ENCODE results near the gene SLC35E1.

DNA sequence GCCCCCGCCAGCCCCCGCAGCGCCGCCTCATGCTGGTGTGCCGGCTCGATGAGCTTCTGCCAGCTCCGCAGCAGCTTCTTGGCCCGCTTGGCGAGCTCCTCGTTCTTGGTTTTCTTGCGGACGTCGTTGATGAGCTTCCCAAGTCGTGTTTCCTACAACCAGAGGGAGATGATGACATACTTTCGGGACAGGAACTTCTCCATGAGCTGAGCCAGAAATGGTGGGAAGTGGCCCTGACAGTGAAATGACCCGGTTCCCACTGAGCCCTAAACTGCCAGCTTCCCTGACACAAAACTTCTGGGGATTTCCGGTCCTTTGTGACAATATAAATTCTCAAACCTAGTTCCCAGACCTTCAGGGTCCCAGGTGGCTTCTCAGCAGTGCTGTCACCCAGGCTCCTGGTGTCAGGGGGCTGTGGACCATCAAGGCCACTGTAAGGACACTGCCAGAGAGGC, 5.3 kb upstream of the SLC35E1 start:
- TF ChIP-seq, protein P1, sequence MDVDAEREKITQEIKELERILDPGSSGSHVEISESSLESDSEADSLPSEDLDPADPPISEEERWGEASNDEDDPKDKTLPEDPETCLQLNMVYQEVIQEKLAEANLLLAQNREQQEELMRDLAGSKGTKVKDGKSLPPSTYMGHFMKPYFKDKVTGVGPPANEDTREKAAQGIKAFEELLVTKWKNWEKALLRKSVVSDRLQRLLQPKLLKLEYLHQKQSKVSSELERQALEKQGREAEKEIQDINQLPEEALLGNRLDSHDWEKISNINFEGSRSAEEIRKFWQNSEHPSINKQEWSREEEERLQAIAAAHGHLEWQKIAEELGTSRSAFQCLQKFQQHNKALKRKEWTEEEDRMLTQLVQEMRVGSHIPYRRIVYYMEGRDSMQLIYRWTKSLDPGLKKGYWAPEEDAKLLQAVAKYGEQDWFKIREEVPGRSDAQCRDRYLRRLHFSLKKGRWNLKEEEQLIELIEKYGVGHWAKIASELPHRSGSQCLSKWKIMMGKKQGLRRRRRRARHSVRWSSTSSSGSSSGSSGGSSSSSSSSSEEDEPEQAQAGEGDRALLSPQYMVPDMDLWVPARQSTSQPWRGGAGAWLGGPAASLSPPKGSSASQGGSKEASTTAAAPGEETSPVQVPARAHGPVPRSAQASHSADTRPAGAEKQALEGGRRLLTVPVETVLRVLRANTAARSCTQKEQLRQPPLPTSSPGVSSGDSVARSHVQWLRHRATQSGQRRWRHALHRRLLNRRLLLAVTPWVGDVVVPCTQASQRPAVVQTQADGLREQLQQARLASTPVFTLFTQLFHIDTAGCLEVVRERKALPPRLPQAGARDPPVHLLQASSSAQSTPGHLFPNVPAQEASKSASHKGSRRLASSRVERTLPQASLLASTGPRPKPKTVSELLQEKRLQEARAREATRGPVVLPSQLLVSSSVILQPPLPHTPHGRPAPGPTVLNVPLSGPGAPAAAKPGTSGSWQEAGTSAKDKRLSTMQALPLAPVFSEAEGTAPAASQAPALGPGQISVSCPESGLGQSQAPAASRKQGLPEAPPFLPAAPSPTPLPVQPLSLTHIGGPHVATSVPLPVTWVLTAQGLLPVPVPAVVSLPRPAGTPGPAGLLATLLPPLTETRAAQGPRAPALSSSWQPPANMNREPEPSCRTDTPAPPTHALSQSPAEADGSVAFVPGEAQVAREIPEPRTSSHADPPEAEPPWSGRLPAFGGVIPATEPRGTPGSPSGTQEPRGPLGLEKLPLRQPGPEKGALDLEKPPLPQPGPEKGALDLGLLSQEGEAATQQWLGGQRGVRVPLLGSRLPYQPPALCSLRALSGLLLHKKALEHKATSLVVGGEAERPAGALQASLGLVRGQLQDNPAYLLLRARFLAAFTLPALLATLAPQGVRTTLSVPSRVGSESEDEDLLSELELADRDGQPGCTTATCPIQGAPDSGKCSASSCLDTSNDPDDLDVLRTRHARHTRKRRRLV (CRISPR knock-in tag; IDR thresholded peaks at IDR 0.05) = no peak
- no peak for TF ChIP-seq SRSF4 (IDR thresholded peaks at IDR 0.05; ENCODE audit: low read depth, low read length, poor library complexity, severe bottlenecking)
- TF ChIP-seq, protein P2, sequence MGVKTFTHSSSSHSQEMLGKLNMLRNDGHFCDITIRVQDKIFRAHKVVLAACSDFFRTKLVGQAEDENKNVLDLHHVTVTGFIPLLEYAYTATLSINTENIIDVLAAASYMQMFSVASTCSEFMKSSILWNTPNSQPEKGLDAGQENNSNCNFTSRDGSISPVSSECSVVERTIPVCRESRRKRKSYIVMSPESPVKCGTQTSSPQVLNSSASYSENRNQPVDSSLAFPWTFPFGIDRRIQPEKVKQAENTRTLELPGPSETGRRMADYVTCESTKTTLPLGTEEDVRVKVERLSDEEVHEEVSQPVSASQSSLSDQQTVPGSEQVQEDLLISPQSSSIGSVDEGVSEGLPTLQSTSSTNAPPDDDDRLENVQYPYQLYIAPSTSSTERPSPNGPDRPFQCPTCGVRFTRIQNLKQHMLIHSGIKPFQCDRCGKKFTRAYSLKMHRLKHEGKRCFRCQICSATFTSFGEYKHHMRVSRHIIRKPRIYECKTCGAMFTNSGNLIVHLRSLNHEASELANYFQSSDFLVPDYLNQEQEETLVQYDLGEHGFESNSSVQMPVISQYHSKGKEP (CRISPR knock-in tag; IDR thresholded peaks at IDR 0.05) = no peak
- no peak for TF ChIP-seq POLR2A (IDR thresholded peaks at IDR 0.05; ENCODE audit: insufficient read depth in 1 of 2, low read depth in 2 of 2, low read length in 2 of 2)
- TF ChIP-seq, protein P3, sequence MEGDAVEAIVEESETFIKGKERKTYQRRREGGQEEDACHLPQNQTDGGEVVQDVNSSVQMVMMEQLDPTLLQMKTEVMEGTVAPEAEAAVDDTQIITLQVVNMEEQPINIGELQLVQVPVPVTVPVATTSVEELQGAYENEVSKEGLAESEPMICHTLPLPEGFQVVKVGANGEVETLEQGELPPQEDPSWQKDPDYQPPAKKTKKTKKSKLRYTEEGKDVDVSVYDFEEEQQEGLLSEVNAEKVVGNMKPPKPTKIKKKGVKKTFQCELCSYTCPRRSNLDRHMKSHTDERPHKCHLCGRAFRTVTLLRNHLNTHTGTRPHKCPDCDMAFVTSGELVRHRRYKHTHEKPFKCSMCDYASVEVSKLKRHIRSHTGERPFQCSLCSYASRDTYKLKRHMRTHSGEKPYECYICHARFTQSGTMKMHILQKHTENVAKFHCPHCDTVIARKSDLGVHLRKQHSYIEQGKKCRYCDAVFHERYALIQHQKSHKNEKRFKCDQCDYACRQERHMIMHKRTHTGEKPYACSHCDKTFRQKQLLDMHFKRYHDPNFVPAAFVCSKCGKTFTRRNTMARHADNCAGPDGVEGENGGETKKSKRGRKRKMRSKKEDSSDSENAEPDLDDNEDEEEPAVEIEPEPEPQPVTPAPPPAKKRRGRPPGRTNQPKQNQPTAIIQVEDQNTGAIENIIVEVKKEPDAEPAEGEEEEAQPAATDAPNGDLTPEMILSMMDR (CRISPR knock-in tag; IDR thresholded peaks at IDR 0.05) = no peak
- TF ChIP-seq NFE2L1 (CRISPR knock-in tag; IDR thresholded peaks at IDR 0.05; ENCODE audit: borderline replicate concordance) = no peak
- no peak for TF ChIP-seq RELA (CRISPR knock-in tag; IDR thresholded peaks at IDR 0.05)
- no peak for TF ChIP-seq NR3C1 (CRISPR knock-in tag; IDR thresholded peaks at IDR 0.05)
- no peak for TF ChIP-seq NFIC (IDR thresholded peaks at IDR 0.05; ENCODE audit: low read length)
- TF ChIP-seq, protein P4, sequence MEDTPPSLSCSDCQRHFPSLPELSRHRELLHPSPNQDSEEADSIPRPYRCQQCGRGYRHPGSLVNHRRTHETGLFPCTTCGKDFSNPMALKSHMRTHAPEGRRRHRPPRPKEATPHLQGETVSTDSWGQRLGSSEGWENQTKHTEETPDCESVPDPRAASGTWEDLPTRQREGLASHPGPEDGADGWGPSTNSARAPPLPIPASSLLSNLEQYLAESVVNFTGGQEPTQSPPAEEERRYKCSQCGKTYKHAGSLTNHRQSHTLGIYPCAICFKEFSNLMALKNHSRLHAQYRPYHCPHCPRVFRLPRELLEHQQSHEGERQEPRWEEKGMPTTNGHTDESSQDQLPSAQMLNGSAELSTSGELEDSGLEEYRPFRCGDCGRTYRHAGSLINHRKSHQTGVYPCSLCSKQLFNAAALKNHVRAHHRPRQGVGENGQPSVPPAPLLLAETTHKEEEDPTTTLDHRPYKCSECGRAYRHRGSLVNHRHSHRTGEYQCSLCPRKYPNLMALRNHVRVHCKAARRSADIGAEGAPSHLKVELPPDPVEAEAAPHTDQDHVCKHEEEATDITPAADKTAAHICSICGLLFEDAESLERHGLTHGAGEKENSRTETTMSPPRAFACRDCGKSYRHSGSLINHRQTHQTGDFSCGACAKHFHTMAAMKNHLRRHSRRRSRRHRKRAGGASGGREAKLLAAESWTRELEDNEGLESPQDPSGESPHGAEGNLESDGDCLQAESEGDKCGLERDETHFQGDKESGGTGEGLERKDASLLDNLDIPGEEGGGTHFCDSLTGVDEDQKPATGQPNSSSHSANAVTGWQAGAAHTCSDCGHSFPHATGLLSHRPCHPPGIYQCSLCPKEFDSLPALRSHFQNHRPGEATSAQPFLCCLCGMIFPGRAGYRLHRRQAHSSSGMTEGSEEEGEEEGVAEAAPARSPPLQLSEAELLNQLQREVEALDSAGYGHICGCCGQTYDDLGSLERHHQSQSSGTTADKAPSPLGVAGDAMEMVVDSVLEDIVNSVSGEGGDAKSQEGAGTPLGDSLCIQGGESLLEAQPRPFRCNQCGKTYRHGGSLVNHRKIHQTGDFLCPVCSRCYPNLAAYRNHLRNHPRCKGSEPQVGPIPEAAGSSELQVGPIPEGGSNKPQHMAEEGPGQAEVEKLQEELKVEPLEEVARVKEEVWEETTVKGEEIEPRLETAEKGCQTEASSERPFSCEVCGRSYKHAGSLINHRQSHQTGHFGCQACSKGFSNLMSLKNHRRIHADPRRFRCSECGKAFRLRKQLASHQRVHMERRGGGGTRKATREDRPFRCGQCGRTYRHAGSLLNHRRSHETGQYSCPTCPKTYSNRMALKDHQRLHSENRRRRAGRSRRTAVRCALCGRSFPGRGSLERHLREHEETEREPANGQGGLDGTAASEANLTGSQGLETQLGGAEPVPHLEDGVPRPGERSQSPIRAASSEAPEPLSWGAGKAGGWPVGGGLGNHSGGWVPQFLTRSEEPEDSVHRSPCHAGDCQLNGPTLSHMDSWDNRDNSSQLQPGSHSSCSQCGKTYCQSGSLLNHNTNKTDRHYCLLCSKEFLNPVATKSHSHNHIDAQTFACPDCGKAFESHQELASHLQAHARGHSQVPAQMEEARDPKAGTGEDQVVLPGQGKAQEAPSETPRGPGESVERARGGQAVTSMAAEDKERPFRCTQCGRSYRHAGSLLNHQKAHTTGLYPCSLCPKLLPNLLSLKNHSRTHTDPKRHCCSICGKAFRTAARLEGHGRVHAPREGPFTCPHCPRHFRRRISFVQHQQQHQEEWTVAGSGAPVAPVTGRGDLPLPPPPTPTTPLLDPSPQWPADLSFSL (CRISPR knock-in tag; IDR thresholded peaks at IDR 0.05) = no peak
- TF ChIP-seq MZF1 (CRISPR knock-in tag; IDR thresholded peaks at IDR 0.05; ENCODE audit: borderline replicate concordance) = no peak
- TF ChIP-seq NCOA5 (CRISPR knock-in tag; IDR thresholded peaks at IDR 0.05) = no peak

Data from HepG2 (cell line).